GM12872 (cell line): ENCODE results near the gene CCL4.

ENCODE experiments used
- CTCF ChIP-seq: IDR thresholded peaks from 3 replicates; pipeline ENCODE4 v1.5.1; 2011; ENCODE audit warnings: low read depth, mild to moderate bottlenecking, low read length, moderate library complexity; ENCODE audit not compliant: insufficient read depth

Gene CCL4

GRCh38 chr17:36153895-36154610, 50.4 kb downstream of the CCL4 start:
- TF ChIP-seq CTCF = no peak
